ENCODE results near the gene TNNC2.

Gene TNNC2

GRCh38 chr20:45779011-45779915 lies 47.8 kb downstream of the TNNC2 start:
- DNase-seq (ENCODE audit: low spot score) = no peak

GRCh38 chr20:45776931-45777330 lies 50.2 kb downstream of the TNNC2 start:
- DNase-seq (ENCODE audit: low spot score) = no peak

GRCh38 chr20:45775411-45775810 lies 51.7 kb downstream of the TNNC2 start:
- DNase-seq (ENCODE audit: low spot score) = no peak

GRCh38 chr20:45774945-45775344 lies 52.2 kb downstream of the TNNC2 start:
- DNase-seq (ENCODE audit: low spot score) = no peak
